ENCODE data around the gene CAPN1. TPM values are rescaled to one million over a fixed set of nuclear protein-coding genes. Genes with fewer than 3 reads are reported as not detected.

CAPN1 gene
- total and polyA plus RNA-seq, 2 donors (not counting 1 experiment from before 2014, with no cell fraction given): 192 to 202 TPM

GRCh38 chr11:65206441-65206841 lies 24.7 kb downstream of the CAPN1 start:
- Histone ChIP-seq H3K4me1 (ENCODE audit: control insufficient read depth in 2 of 2, insufficient read depth in 2 of 2, low read length in 2 of 2) (no peaks in the 10 kb centered on the region), H4K20me1 (ENCODE audit: control insufficient read depth, insufficient read depth, low read length, poor library complexity, severe bottlenecking) (peaks cover 21% of the 10 kb centered on the region), H3K27me3 (replicated peaks in 1 of 4; ENCODE audit: control extremely low read depth in 1 of 4, control insufficient read depth in 3 of 4, insufficient read depth in 4 of 4, low read length in 3 of 4) (no peaks in the 10 kb centered on the region), H3K79me2 (ENCODE audit: control insufficient read depth, insufficient read depth, low read length) (peaks cover 17% of the 10 kb centered on the region), H3K4me2 (replicated peaks; ENCODE audit: low read depth, low read length, poor library complexity, severe bottlenecking) (no peak overlapping the region), H3K9ac (ENCODE audit: low read length) (no peak overlapping the region), H3K36me3 (replicated peaks in 1 of 2; ENCODE audit: control extremely low read depth in 1 of 2, control insufficient read depth in 1 of 2, extremely low read depth in 1 of 2, insufficient read depth in 2 of 2, low read length in 1 of 2) (peaks cover 6 to 82% of the 10 kb centered on the region in 2 experiments), H3K27ac (ENCODE audit: low read length in 2 of 2) (no peak overlapping the region), H3K9me3 (ENCODE audit: control extremely low read depth in 1 of 3, control insufficient read depth in 2 of 3, insufficient read depth in 1 of 3, low read length in 2 of 3) (no peaks in the 10 kb centered on the region), H3K4me3 (ENCODE audit: control extremely low read depth in 1 of 5, extremely low read depth in 1 of 5, insufficient read depth in 1 of 5, low read depth in 2 of 5, low read length in 4 of 5) (no peak overlapping the region), H2AFZ (ENCODE audit: insufficient read depth, low read depth, low read length, poor library complexity, severe bottlenecking) (no peak overlapping the region)
- ChIA-PET POLR2A (no interaction called here), CTCF (interaction anchor here (0.8 to 0.9 kb wide), 2 partner anchors 9 to 61 kb away, joined by 3 read pairs; no protein-coding TSS in a partner anchor)
- Mint-ChIP-seq H3K4me3 (no peak overlapping the region), H3K27me3 (no peaks in the 10 kb centered on the region), H3K27ac (no peak overlapping the region), H3K9me3 (ENCODE audit: insufficient read depth) (no peaks in the 10 kb centered on the region), H3K4me1 (no peaks in the 10 kb centered on the region)
- intact Hi-C loops (cut with micrococcal nuclease): no loop called here
- WGBS (ENCODE audit: insufficient coverage): 96% methylated on average over 14 of the region's 17 CpGs
- DNase-seq: no peak
- ATAC-seq (ENCODE audit: low read depth): no peak
- TF ChIP-seq EZH2 (IDR thresholded peaks at IDR 0.05; ENCODE audit: borderline replicate concordance, insufficient read depth, low read depth, low read length, poor library complexity, severe bottlenecking) (no peak), CTCF (IDR thresholded peaks at IDR 0.05) (no peak)

- Histone ChIP-seq H3K9me3 (ENCODE audit: control extremely low read depth in 1 of 3, control insufficient read depth in 2 of 3, insufficient read depth in 1 of 3, low read length in 2 of 3) (no peaks in the 10 kb centered on the region), H4K20me1 (ENCODE audit: control insufficient read depth, insufficient read depth, low read length, poor library complexity, severe bottlenecking) (peaks cover 21% of the 10 kb centered on the region), H3K27me3 (replicated peaks in 1 of 4; ENCODE audit: control extremely low read depth in 1 of 4, control insufficient read depth in 3 of 4, insufficient read depth in 4 of 4, low read length in 3 of 4) (no peaks in the 10 kb centered on the region), H3K4me3 (ENCODE audit: control extremely low read depth in 1 of 5, extremely low read depth in 1 of 5, insufficient read depth in 1 of 5, low read depth in 2 of 5, low read length in 4 of 5) (no peak overlapping the region), H3K9ac (ENCODE audit: low read length) (no peak overlapping the region), H3K79me2 (ENCODE audit: control insufficient read depth, insufficient read depth, low read length) (peaks cover 17% of the 10 kb centered on the region), H2AFZ (ENCODE audit: insufficient read depth, low read depth, low read length, poor library complexity, severe bottlenecking) (no peak overlapping the region), H3K4me1 (ENCODE audit: control insufficient read depth in 2 of 2, insufficient read depth in 2 of 2, low read length in 2 of 2) (no peaks in the 10 kb centered on the region), H3K27ac (ENCODE audit: low read length in 2 of 2) (no peak overlapping the region), H3K36me3 (replicated peaks in 1 of 2; ENCODE audit: control extremely low read depth in 1 of 2, control insufficient read depth in 1 of 2, extremely low read depth in 1 of 2, insufficient read depth in 2 of 2, low read length in 1 of 2) (peaks cover 6 to 84% of the 10 kb centered on the region in 2 experiments), H3K4me2 (replicated peaks; ENCODE audit: low read depth, low read length, poor library complexity, severe bottlenecking) (no peak overlapping the region)
- H3K27me3 Mint-ChIP-seq: no peaks in the 10 kb centered on the region
- DNase-seq (no peak), ATAC-seq (ENCODE audit: low read depth) (no peak)
- no peaks in the 10 kb centered on the region for H3K9me3 Mint-ChIP-seq (ENCODE audit: insufficient read depth)
- no peak overlapping the region for H3K27ac Mint-ChIP-seq
- no peak overlapping the region for H3K4me3 Mint-ChIP-seq
- intact Hi-C loops (cut with micrococcal nuclease): no loop called here
- TF ChIP-seq EZH2 (IDR thresholded peaks at IDR 0.05; ENCODE audit: borderline replicate concordance, insufficient read depth, low read depth, low read length, poor library complexity, severe bottlenecking): no peak
- POLR2A ChIA-PET: interaction anchor here (0.7 kb wide), 1 partner anchor 171 kb away, joined by 8 read pairs; no protein-coding TSS in a partner anchor
- no peaks in the 10 kb centered on the region for H3K4me1 Mint-ChIP-seq
- WGBS (ENCODE audit: insufficient coverage): 95% methylated on average over 3 of the region's 7 CpGs
- CTCF ChIA-PET: no interaction called here
Measured at GRCh38 chr11:65206901-65207300, 25.2 kb downstream of the CAPN1 start.
